Measurements from ENCODE around the gene RBSN.

The RBSN gene

DNA sequence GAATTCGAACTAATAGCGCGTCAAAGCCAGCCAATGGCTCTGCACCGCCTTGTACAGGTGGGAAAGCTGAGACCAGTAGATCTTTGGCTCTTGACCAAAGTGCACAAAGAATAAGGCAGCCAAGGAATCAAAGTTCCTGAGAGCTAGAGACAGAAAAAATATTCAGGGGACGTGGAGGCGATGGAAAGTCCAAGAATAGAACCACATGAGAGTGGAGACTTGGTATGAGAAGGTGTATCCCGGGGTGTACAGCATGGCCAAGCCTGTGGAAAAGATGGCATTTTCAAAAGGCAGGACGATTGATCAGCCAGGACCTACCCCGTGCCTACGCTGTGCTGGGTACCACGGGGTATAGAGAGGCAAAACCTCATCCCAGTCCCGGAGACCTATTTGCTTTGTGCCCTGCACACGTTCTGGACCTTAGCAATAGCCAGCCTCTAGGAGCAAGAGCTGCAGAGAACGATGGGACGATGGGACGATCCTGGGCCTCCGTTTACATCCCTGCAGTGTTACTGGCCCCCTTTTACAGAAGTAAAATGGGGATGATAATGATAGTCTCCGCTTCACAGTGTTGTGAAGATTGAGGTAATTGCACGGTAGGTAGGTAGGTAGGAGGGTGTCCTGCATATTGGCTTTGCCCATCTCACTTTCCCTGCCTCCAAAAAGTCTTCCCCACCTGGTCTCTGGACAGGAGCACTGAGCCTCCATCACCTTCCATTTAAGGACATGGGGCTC, 583 bp upstream of the RBSN start:
- no peak for DNase-seq (ENCODE audit: low spot score)

DNA sequence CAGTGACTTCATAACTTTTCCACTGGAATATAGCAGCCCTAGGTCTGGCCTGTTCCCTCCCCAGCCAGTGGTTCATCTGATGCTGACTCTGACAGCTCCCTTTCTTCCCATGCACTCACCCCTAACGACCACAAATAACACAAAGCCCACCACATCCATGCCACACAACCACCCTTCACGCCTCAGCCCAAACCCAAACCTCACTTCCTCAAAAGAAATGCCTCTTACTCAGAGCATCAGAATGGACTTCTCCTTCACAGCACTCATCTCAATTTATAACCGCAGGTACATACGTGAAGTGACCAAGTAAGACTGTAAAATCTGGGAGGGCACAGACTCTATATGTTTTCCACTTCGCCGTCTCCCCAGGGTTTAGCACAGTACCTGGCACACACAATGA, 1.1 kb downstream of the RBSN start:
- no peak for DNase-seq (ENCODE audit: low spot score)

GRCh38 chr3:15096046-15096445, 2.9 kb downstream of the RBSN start:
- DNase-seq (ENCODE audit: low spot score): no peak

- DNase-seq (ENCODE audit: low spot score): no peak
Measured at GRCh38 chr3:15094187-15094875, 4.6 kb downstream of the RBSN start.

GRCh38 chr3:15092686-15093085, 6.3 kb downstream of the RBSN start:
- DNase-seq (ENCODE audit: low spot score): no peak

GRCh38 chr3:15091575-15091974, 7.4 kb downstream of the RBSN start:
- no peak for DNase-seq (ENCODE audit: low spot score)

DNA sequence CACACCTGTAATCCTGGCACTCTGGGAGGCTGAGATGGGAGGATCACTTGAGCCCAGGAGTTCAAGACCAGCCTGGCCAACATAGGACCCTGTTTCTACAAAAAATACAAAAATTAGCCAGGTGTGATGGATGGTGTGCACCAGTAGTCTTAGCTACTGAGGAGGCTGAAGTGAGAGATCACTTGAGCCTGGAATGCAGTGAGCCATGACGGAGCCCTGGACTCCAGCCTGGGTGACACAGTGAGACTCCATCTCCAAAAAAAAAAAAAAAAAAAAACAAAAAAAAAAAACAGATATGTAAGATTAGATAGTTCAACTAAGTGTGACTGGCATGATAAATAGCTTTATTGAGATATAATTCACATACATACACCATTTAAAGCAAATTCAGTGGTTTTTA, 9.7 kb downstream of the RBSN start:
- DNase-seq (ENCODE audit: low spot score): no peak

DNA sequence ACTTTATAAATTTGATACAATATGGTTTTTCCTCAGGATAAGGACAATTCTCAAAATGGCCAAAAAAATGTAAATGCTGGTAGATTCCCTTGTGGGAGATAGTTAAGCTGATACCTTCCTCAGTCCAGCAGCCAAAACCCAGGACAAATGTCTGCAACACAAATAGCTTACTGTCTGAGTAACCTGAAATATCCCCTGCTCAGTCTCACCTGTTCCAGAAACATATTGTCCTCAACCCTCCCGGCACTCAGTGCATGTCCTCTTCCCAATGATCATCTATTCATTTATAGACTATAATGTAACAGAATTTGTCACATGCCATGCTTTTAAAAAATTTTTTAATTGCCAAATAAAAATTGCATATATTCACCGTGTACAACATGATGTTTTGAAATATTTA, 12.2 kb downstream of the RBSN start:
- no peak for DNase-seq (ENCODE audit: low spot score)

DNA sequence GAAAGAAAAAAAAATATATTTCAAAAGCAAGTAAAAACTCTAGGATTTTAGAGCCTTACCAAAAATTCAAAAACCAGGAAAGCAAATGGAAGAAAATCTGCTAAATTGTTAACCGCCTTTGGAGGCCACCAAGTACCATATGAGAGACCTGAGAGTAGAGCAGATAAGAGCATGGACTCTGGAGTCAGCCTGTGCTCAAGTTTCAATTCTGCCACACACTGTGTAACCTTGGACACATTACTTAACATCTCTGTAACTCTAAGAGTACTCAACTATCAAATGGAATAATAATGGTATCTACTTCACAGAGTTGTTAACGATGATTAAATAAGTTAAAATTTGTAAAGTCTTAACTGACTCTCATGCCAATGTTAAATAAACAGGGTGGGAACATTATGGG, 12.7 kb downstream of the RBSN start:
- DNase-seq (ENCODE audit: low spot score): no peak

DNA sequence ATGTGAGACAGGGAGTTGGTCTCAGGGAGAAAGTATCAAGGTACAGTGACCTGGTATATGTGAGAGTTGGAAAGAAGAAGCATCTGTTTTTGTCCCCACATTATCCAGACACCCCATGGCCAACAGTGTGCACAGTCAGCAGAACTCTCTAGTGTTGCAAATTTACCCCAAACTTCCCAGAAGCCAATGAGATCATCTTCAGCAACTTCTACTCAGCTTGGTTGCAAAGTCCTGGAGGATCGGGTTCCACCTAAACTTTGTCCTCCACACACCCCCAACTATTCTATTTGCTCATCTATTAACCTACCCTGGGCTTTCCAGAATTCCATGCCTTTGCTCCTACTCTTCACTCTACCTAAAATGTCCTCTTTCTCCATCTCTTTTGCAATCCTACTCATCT, 15.7 kb downstream of the RBSN start:
- DNase-seq (ENCODE audit: low spot score): no peak

DNA sequence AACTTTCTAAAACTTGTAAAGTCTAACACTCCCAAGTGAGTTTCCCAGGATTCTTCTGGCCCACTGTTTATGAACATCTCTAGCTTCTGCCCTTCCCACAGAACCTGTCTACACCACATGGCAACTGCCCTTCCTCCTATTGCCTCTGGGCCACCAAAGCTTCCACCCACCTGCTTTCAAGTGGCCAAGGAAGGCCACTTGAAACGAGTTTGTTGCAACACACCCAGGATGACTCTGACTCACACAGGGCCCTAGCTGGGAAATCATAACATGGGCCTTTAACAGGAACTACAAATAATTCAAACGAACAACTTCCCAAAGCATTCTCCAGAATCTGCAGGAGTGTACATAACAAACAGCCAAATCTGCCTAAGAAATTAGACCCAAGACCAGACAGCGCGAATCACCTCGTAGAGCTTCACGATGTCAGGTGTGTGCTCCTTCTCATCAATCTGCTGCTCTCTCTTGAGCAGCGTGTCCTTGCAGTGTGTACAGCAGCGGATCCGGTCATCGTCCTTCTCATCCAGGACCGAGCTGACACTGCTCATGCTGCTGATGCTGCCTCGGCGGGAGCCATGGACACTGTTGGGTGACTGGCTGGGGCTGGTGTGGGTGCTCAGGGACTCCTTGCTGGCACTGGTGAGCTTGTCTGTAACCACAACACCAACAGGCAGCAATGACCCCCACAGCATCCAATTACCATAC, 16.8 kb downstream of the RBSN start:
- DNase-seq (ENCODE audit: low spot score): no peak

DNA sequence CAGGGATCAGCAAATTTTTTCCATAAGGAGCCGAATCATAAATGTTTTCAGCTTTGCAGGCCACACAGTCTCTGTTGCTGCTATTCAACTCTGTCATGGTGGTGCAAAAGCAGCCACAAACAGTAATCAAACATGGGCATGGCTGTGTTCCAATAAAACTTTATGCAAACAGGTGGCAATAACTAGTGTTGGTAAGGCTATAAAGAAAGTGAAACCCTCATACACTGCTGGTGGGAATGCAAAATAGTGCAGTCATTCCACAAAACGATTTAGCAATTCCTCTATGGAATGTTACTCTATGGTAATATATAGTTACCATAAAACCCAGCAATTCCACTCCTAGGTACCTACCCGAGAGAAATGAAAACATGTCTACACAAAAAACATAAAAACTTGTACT, 19.9 kb downstream of the RBSN start:
- no peak for DNase-seq (ENCODE audit: low spot score)

DNA sequence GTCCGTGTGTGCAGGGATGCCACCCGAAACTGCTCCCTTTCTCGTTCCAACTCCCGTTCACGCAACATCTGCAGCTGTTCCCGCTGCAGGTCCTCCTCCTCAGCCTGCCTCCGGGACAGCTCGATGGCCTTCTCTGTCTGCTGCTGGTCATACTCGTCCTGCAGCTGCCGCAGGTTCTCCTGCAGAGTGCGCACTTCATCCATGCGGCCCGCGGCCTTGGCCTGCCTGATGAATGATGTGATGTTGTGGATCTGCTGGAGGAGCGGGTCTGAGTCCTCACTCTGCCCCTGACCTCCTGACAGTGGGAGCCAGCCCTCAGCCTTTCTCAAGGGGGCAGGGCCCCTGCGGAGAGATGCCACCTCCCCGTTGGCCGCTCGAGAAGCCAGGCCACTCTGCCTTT, 24.4 kb downstream of the RBSN start:
- no peak for DNase-seq (ENCODE audit: low spot score)

- DNase-seq (ENCODE audit: low spot score): no peak
Measured at GRCh38 chr3:15071699-15072098, 27.2 kb downstream of the RBSN start.

DNA sequence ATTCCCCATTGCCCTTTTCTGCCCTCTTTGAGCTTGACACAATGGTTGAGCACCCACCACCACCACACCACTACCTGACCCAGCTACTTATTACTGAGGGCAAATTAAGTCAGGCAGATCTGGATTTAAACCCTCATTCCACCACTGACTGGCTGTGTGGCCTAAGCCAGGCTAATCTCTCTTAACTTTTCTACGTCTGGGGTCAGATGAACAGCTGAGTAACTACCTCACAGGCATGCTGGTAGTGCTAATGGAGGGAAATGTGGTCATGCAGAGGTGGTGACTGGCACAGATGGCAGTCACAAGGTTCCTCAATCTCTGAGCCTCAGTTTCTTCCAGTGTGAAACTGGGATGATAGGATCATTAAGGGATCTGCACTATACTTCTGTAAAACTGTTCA, 29.5 kb downstream of the RBSN start:
- no peak for DNase-seq (ENCODE audit: low spot score)

GRCh38 chr3:15066467-15066866, 32.5 kb downstream of the RBSN start:
- no peak for DNase-seq (ENCODE audit: low spot score)

GRCh38 chr3:15065550-15066007, 33.4 kb downstream of the RBSN start:
- no peak for DNase-seq (ENCODE audit: low spot score)

- DNase-seq (ENCODE audit: low spot score): peak; percentile 94
Measured at GRCh38 chr3:15064835-15065549, 34.0 kb downstream of the RBSN start, which contains the start of gene MRPS25. Gene MRPS25, minus strand, starts transcription at chr3:15065315. Its CDS starts 121 bp downstream, at chr3:15065194.

- DNase-seq (ENCODE audit: low spot score): no peak
Measured at GRCh38 chr3:15064299-15064834, 34.6 kb downstream of the RBSN start.

GRCh38 chr3:15063656-15064286, 35.2 kb downstream of the RBSN start:
- no peak for DNase-seq (ENCODE audit: low spot score)

- DNase-seq (ENCODE audit: low spot score): no peak
Measured at GRCh38 chr3:15063238-15063637, 35.7 kb downstream of the RBSN start.

GRCh38 chr3:15060029-15060428, 38.9 kb downstream of the RBSN start:
- no peak for DNase-seq (ENCODE audit: low spot score)

Data from LoVo (cell line).